HEK293 (cell line): ENCODE measurements around the gene FADD.

ENCODE experiments used
- CTCF ChIA-PET: fragments of 350-600 bp; formaldehyde crosslinking; extraction: SDS; loops from one replicate; lab custom pipeline; 2021; ENCODE audit warnings: antibody characterized with exemption; lab: Yijun Ruan, JAX
- POLR2A ChIA-PET: fragments of 300-600 bp; formaldehyde crosslinking; extraction: SDS; loops from one replicate; lab custom pipeline; 2020; ENCODE audit warnings: antibody characterized with exemption, inconsistent platforms; lab: Yijun Ruan, JAX
- H3K27ac ChIP-seq: fragments of 200-500 bp; sonication (Bioruptor generic); 2 replicates; pipeline ENCODE4 v1.5.1; 2014; ENCODE audit warnings: low read depth, low read length, control low read depth, inconsistent platforms; ENCODE audit errors: extremely low read depth
- H3K36me3 ChIP-seq, 2 experiments: fragments of 200-500 bp in 1 of 2; sonication (Bioruptor generic) in 1 of 2; 1 replicate in 1 of 2; 2 replicates in 1 of 2; pipeline ENCODE4 v1.5.1; 2014 to 2017; ENCODE audit warnings: inconsistent platforms in 2 of 2, low read length in 2 of 2; ENCODE audit not compliant: control insufficient read depth in 2 of 2, insufficient read depth in 1 of 2
- H3K4me1 ChIP-seq: fragments of 200-500 bp; sonication (Bioruptor generic); 2 replicates; pipeline ENCODE4 v1.5.1; 2014; ENCODE audit warnings: mild to moderate bottlenecking, low read length, inconsistent platforms; ENCODE audit not compliant: control insufficient read depth, insufficient read depth
- H3K4me3 ChIP-seq: 2 replicates; pipeline ENCODE4 v1.5.1; 2011; ENCODE audit warnings: low read depth, mild to moderate bottlenecking, control low read depth, low read length, moderate library complexity
- H3K9me3 ChIP-seq: fragments of 200-500 bp; sonication (Bioruptor generic); 2 replicates; pipeline ENCODE4 v1.5.1; 2014; ENCODE audit warnings: low read depth, low read length, inconsistent platforms; ENCODE audit not compliant: control insufficient read depth, insufficient read depth
- BCL11B ChIP-seq: fragments of 450-650 bp; formaldehyde crosslinking; IDR thresholded peaks from 2 replicates; pipeline ENCODE4 v1.5.1; 2016; ENCODE audit warnings: low read depth, missing biosample characterization, missing genetic modification characterization
- KLF9 ChIP-seq: fragments of 450-650 bp; formaldehyde crosslinking; IDR thresholded peaks from 2 replicates; pipeline ENCODE4 v1.5.1; 2016; ENCODE audit warnings: missing biosample characterization, missing genetic modification characterization, low read depth
- OVOL3 ChIP-seq: fragments of 450-650 bp; formaldehyde crosslinking; IDR thresholded peaks from 2 replicates; pipeline ENCODE4 v1.5.1; 2016; ENCODE audit warnings: missing biosample characterization, missing genetic modification characterization
- PRDM4 ChIP-seq: fragments of 450-650 bp; formaldehyde crosslinking; IDR thresholded peaks from 2 replicates; pipeline ENCODE4 v1.5.1; 2017; ENCODE audit warnings: missing biosample characterization, missing genetic modification characterization
- SP7 ChIP-seq: fragments of 450-650 bp; formaldehyde crosslinking; IDR thresholded peaks from 2 replicates; pipeline ENCODE4 v1.5.1; 2016; ENCODE audit warnings: missing biosample characterization, missing genetic modification characterization
- YY2 ChIP-seq: fragments of 450-650 bp; formaldehyde crosslinking; IDR thresholded peaks from 2 replicates; pipeline ENCODE4 v1.5.1; 2016; ENCODE audit warnings: missing biosample characterization, missing genetic modification characterization
- ZNF121 ChIP-seq: fragments of 450-650 bp; formaldehyde crosslinking; IDR thresholded peaks from 2 replicates; pipeline ENCODE4 v1.5.1; 2016; ENCODE audit warnings: missing biosample characterization, missing genetic modification characterization
- ZNF132 ChIP-seq: fragments of 450-650 bp; formaldehyde crosslinking; IDR thresholded peaks from 2 replicates; pipeline ENCODE4 v1.5.1; 2017; ENCODE audit warnings: missing biosample characterization, missing genetic modification characterization, borderline replicate concordance
- ZNF184 ChIP-seq: fragments of 450-650 bp; IDR thresholded peaks from 2 replicates; pipeline ENCODE4 v1.5.1; 2018; ENCODE audit warnings: missing biosample characterization, mild to moderate bottlenecking, missing genetic modification characterization
- ZNF2 ChIP-seq: fragments of 450-650 bp; formaldehyde crosslinking; IDR thresholded peaks from 2 replicates; pipeline ENCODE4 v1.5.1; 2016; ENCODE audit warnings: missing biosample characterization, missing genetic modification characterization
- ZNF266 ChIP-seq: fragments of 450-650 bp; formaldehyde crosslinking; IDR thresholded peaks from 2 replicates; pipeline ENCODE4 v1.5.1; 2016; ENCODE audit warnings: missing biosample characterization, missing genetic modification characterization, low read depth
- ZNF302 ChIP-seq: fragments of 450-650 bp; formaldehyde crosslinking; IDR thresholded peaks from 2 replicates; pipeline ENCODE4 v1.5.1; 2016; ENCODE audit warnings: missing biosample characterization, missing genetic modification characterization, low read depth
- ZNF350 ChIP-seq: fragments of 450-650 bp; formaldehyde crosslinking; IDR thresholded peaks from 2 replicates; pipeline ENCODE4 v1.5.0; 2017; ENCODE audit warnings: missing biosample characterization, mild to moderate bottlenecking, missing genetic modification characterization
- ZNF398 ChIP-seq: fragments of 450-650 bp; formaldehyde crosslinking; IDR thresholded peaks from 2 replicates; pipeline ENCODE4 v1.5.1; 2017; ENCODE audit warnings: missing biosample characterization, missing genetic modification characterization
- ZNF473 ChIP-seq: fragments of 450-650 bp; formaldehyde crosslinking; IDR thresholded peaks from 2 replicates; pipeline ENCODE4 v1.5.1; 2017; ENCODE audit warnings: missing biosample characterization, missing genetic modification characterization
- ZNF558 ChIP-seq: fragments of 450-650 bp; formaldehyde crosslinking; IDR thresholded peaks from 2 replicates; pipeline ENCODE4 v1.5.1; 2016; ENCODE audit warnings: missing biosample characterization, missing genetic modification characterization
- ZNF596 ChIP-seq: fragments of 450-650 bp; IDR thresholded peaks from 2 replicates; pipeline ENCODE4 v1.5.0; 2018; ENCODE audit warnings: missing biosample characterization, mild to moderate bottlenecking, missing genetic modification characterization, moderate library complexity
- ZNF701 ChIP-seq: fragments of 450-650 bp; formaldehyde crosslinking; IDR thresholded peaks from 2 replicates; pipeline ENCODE4 v1.5.1; 2016; ENCODE audit warnings: missing biosample characterization, missing genetic modification characterization
- ZNF776 ChIP-seq: fragments of 450-650 bp; formaldehyde crosslinking; IDR thresholded peaks from 2 replicates; pipeline ENCODE4 v1.5.0; 2017; ENCODE audit warnings: missing biosample characterization, missing genetic modification characterization, borderline replicate concordance
- ZNF777 ChIP-seq: fragments of 450-650 bp; formaldehyde crosslinking; IDR thresholded peaks from 2 replicates; pipeline ENCODE4 v1.5.1; 2017; ENCODE audit warnings: missing biosample characterization, missing genetic modification characterization, borderline replicate concordance
- TF ChIP-seq, protein P1 (sequence below): fragments of 450-650 bp; formaldehyde crosslinking; IDR thresholded peaks from 2 replicates; pipeline ENCODE4 v1.5.1; 2017; ENCODE audit warnings: missing biosample characterization, missing genetic modification characterization

FADD gene

DNA sequence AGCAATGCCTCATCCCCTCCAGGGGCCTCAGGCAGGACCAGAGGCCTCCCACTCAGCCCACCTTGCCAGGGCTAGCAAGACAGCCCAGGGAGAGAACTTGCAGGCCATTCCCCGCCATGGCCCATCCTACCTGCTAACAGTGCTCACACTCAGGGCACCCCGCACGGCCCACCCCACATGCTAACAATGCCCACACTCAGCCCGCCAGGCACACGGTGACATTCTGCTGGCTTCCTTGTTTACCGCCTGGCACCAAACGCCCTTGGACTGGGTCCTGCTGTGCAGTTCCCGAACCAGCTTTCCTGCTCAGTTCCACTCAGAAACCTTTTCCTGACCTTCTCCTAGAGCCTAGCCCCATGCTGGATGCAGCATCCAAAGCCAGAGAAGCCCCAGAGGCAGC lies 33.5 kb upstream of the FADD start (continued):
- TF ChIP-seq ZNF184 (tag by site-specific recombination) = no peak

- CTCF ChIA-PET = interaction anchor here (0.6 to 2.8 kb wide), 2 partner anchors 11 to 252 kb away, joined by 3 to 12 read pairs; no protein-coding TSS in a partner anchor
- H3K4me1 ChIP-seq = no peaks in the 10 kb centered on the region
These were observed 32.4 kb upstream of the FADD start for GRCh38 chr11:70170596-70171210.

DNA sequence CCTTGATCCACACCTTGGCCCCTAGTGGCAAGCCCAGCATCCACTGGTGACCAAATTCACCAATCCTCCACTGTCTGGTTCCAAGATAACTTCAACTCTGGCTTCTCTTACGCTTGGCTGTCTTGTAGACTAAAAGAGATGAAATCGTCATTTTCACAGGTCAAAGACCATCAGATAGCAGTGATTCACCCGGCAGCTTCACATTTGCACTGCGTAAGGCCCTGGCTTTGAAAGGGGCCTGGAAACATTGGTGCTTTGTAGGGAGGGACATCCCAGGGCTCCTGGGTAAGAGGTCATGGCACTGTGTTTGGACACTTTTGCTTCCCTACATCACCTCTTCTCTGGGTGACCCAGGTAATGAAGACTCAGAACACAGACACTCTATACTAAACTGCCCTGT lies 30.1 kb upstream of the FADD start:
- H3K9me3 ChIP-seq = no peaks in the 10 kb centered on the region
- no peak for TF ChIP-seq SP7 (tag by site-specific recombination)
- TF ChIP-seq YY2 (tag by site-specific recombination) = no peak
- TF ChIP-seq ZNF121 (tag by site-specific recombination) = no peak
- TF ChIP-seq ZNF132 (tag by site-specific recombination) = no peak
- TF ChIP-seq, all 188 proteins: peak for 0
- Histone ChIP-seq H3K4me3 (no peak overlapping the region), H3K4me1 (no peaks in the 10 kb centered on the region), H3K27ac (no peak overlapping the region), H3K36me3 (no peaks in the 10 kb centered on the region)
- ChIA-PET CTCF (interaction anchor here (0.5 to 2.1 kb wide), 7 partner anchors 20 to 284 kb away, joined by 3 to 8 read pairs (median 4); no protein-coding TSS in a partner anchor), POLR2A (no interaction called here)

More at GRCh38 chr11:70170596-70171210, 32.4 kb upstream of the FADD start:
- no peak for TF ChIP-seq SP7 (tag by site-specific recombination)
- TF ChIP-seq OVOL3 (tag by site-specific recombination) = no peak
- TF ChIP-seq ZNF777 = no peak
- no peak for TF ChIP-seq ZNF473
- no peak for TF ChIP-seq ZNF558 (tag by site-specific recombination)
- TF ChIP-seq ZNF302 (tag by site-specific recombination) = no peak
- TF ChIP-seq, protein P1, sequence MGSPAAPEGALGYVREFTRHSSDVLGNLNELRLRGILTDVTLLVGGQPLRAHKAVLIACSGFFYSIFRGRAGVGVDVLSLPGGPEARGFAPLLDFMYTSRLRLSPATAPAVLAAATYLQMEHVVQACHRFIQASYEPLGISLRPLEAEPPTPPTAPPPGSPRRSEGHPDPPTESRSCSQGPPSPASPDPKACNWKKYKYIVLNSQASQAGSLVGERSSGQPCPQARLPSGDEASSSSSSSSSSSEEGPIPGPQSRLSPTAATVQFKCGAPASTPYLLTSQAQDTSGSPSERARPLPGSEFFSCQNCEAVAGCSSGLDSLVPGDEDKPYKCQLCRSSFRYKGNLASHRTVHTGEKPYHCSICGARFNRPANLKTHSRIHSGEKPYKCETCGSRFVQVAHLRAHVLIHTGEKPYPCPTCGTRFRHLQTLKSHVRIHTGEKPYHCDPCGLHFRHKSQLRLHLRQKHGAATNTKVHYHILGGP = no peak
- TF ChIP-seq PRDM4 (tag by site-specific recombination) = no peak
- TF ChIP-seq ZNF776 (tag by site-specific recombination) = no peak
- no peak for TF ChIP-seq KLF9 (tag by site-specific recombination)
- no peak for TF ChIP-seq BCL11B
- TF ChIP-seq ZNF701 = no peak
- TF ChIP-seq ZNF596 (tag by site-specific recombination) = no peak
- no peak for TF ChIP-seq ZNF266 (tag by site-specific recombination)
- TF ChIP-seq ZNF2 (tag by site-specific recombination) = no peak
- no peak for TF ChIP-seq ZNF398
- TF ChIP-seq ZNF350 (tag by site-specific recombination) = no peak
- TF ChIP-seq, all 188 proteins: peak for 0
- Histone ChIP-seq H3K9me3 (no peaks in the 10 kb centered on the region), H3K4me3 (no peak overlapping the region), H3K36me3 (no peaks in the 10 kb centered on the region), H3K27ac (no peak overlapping the region)
- POLR2A ChIA-PET = no interaction called here
